OCI-M2 (cell line): ENCODE data around the gene CAMTA1.

Experiments used
- DNase-seq: peaks from one replicate; lab custom pipeline; 2025; ENCODE audit not compliant: unreplicated experiment; lab: John Stamatoyannopoulos, UW

Gene CAMTA1

GRCh38 chr1:7070389-7071029 is 285.3 kb downstream of the CAMTA1 start:
- no peak for DNase-seq

DNA sequence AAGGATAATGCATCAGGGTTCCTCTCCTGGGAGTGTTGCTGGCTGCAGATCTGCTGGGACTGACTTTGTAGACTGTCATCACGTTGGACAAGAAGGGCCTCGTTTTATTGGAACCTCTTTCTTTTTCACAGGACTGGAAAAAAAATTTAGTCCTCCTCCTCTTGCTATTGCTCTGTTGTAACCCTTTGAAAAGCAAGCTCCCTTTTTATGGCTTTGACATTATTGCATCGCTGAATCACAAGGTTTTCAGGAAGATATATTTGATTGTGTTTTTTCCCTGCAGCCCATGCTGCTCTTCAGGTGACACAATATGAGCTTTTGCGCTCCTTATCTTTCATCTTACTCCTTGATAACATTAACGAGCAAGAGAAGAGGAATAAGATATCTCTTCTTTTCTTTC is 290.9 kb downstream of the CAMTA1 start:
- DNase-seq: no peak

DNA sequence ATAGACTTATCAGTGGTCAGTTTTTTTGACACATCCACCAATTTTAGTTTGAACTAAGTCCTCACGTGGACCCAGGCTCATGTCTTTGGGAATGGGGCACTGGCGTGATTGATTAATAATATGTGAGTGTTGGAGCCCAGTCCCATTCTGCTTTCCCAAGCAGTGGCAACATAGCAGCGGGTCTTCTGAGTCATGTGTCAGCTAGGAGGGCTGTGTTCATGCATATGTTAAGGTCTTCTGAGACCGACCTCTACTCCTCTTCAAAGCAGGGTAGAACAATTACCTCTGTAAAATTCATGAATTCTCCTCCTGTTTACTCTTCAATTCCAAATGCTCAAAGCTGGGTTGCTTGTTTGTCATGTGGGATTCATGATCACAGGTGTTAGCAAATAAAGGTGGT is 291.3 kb downstream of the CAMTA1 start:
- no peak for DNase-seq

- no peak for DNase-seq
Observed at GRCh38 chr1:7077136-7077535, 291.9 kb downstream of the CAMTA1 start.

DNA sequence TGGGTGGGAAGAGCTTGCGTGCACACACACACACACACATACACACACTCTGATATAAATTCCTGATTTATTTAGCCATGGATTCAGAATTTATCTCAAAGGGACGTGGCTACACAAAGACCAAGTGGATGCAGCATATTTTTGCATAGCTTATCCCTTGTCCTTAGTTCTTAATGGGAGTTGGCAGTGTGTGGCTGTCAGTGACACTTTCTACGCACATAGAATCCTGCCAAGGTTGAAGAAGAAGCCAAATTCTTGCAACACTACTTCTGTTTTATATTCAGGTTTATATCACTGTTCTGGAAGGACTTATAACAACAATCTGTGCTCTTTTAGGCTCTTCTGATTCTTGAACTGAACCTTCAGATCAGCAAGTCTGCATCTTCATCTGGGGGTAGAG is 292.7 kb downstream of the CAMTA1 start:
- DNase-seq: no peak

GRCh38 chr1:7079637-7080036 is 294.4 kb downstream of the CAMTA1 start:
- no peak for DNase-seq

- DNase-seq: no peak
Observed at GRCh38 chr1:7084232-7084894, 299.1 kb downstream of the CAMTA1 start.

DNA sequence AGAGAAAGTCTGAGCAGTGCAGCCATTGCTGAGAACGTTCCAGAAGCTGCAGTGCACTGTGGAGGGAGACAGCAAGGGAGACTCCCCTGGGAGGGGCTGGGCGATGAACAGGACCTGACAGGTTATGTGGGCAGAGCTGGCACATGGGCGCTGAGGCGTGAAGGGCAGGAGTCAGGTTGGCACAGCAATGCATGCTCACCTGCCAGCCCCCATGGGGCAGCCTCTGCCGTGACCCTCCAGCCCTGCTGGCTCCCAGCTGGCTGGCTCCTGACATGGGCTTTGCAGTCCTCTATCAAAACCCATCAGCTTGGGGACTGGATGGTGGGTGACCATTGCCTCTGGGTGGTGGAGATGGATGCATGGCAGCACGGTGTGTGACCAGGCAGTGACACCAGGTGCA is 300.3 kb downstream of the CAMTA1 start:
- DNase-seq: no peak

GRCh38 chr1:7086106-7086505 is 300.9 kb downstream of the CAMTA1 start:
- no peak for DNase-seq

GRCh38 chr1:7087888-7088287 is 302.6 kb downstream of the CAMTA1 start:
- DNase-seq: no peak

- no peak for DNase-seq
Observed at GRCh38 chr1:7089497-7089896, 304.2 kb downstream of the CAMTA1 start.

DNA sequence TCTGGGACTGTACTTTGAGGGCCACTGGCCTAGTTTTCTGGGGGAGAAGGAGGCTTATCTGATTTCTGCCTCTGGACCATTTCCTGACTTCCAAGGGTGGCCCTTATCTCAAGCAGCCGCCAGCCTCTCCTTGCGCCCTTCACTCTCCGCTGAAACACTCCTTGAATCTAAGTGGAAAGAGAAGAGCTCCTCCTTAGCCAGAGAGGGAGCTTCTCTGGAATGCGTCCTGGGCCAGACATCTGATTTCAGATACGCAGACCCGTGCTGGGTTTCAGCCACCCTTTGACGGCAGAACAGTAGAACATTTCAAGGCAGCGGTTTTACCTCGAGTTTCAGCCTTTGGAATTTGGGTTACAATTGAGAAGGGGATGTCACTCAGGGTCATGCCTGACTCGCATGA is 308.0 kb downstream of the CAMTA1 start:
- no peak for DNase-seq

- no peak for DNase-seq
Observed at GRCh38 chr1:7094086-7094485, 308.8 kb downstream of the CAMTA1 start.

- DNase-seq: no peak
Observed at GRCh38 chr1:7094509-7094908, 309.3 kb downstream of the CAMTA1 start.

DNA sequence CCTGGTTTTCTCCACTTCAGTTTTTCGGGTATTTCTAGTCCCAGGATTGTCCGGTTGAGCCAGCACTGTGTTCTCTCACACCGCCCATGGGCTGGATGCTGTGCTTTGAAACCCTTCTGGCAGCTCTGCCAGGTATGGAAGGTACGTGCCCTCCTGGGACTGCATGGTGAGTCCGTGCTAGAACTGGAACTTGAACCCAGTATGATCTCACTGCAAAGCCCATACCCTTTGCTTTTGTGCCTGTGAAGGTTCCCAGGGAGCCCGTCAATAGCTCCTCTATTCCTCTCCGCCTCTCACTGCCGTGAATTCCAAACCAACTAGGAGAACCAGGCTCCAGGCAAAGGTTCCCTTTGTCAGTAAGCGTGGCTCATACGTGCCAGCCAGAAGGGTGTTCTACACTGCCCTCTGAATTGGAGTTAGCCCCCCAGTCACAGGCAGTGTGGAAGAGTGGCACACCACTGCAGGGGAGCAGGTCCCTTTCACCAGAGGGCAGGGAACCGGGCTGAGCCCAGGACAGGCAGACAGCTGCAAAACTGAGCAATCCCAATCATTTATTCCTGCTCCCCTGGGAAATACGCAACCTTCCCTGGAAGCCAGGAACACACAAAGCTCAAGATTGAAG is 310.2 kb downstream of the CAMTA1 start:
- no peak for DNase-seq

- DNase-seq: no peak
Observed at GRCh38 chr1:7097938-7098592, 312.8 kb downstream of the CAMTA1 start.

DNA sequence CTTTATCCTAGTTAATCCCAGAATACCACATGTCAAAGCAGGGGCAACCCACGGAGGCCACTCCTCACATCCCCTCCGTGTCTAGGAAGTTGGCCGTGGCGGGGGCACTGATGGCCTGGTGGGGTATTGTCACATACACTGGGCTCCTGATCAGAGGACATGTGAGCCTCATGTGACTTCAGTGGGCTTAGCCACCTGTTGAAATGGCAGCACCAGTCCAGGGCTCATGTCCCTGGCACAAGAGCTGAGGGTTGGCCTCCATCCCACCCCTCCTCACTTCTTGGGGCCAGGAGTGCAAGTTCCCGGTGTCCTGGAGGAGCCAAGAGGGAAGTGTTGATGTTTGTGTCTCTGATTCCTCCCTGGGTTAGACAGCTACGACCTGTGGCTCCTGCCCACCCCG is 313.4 kb downstream of the CAMTA1 start:
- DNase-seq: no peak

GRCh38 chr1:7100479-7100878 is 315.2 kb downstream of the CAMTA1 start:
- no peak for DNase-seq

DNA sequence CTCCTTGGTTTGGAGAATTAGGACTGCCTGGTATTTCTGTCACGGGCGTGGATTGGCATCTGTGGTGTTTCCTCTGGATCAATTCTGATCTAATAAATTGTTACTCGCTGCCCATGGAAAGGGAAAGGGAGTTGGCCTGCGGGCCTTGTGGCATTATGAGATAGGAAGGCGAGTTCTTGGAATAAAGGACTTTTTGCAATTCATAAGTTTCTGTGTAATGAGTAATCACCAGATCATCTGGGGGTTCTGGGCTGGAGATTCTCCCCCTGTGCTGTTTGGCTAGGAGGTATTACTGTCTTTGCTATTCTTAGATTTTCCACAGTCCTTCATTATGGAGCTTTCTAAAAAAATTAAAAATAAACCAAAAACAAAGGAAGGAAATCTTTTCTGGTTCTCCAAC is 315.9 kb downstream of the CAMTA1 start:
- DNase-seq: no peak

- no peak for DNase-seq
Observed at GRCh38 chr1:7103361-7103782, 318.1 kb downstream of the CAMTA1 start.

DNA sequence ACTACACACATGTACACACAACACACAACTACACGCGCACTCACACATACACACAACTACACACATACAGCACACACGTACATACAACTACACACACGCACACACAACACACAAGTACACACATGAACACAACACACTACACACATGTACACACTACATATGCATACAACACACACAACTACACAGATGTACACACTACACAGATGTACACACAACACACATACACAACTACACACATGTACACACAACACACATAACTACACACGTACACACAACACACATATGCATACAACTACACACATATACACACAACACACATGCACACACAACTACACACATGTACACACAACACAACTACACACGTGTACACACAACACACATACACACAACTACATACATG is 318.6 kb downstream of the CAMTA1 start:
- DNase-seq: no peak

DNA sequence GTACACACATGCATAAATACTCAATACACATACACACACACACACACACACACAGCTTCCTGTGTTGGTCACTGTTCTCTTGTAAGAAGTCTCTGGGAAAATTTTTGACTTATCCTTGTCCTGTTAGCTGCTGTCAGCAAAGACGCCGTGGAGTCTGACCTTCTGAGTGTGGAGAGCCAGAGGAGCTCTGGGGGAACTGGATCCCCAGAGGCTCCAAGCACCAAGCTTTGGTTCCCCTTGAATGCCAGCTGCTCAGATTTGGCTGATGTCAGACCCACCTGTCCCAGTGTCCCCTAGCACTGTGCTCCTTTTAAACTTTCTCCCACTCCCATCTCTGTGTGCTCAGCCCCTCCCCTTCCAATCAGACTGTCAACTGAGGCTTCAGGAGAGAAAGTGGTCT is 319.1 kb downstream of the CAMTA1 start:
- DNase-seq: no peak
